OCI-LY7 (cell line): ENCODE results near the gene SUPT4H1.

Source experiments
- CTCF ChIP-seq: fragments of 200-600 bp; sonication (generic); conservative IDR thresholded peaks from 2 replicates; pipeline ENCODE4 v1.5.1; 2014; ENCODE audit warnings: mild to moderate bottlenecking, antibody characterized with exemption, low read length, moderate library complexity, mixed read lengths
- EZH2phosphoT487 ChIP-seq: fragments of 200-600 bp; sonication (generic); IDR thresholded peaks from 2 replicates; pipeline ENCODE4 v1.6.1; 2018; ENCODE audit warnings: low read depth, borderline replicate concordance, mild to moderate bottlenecking, mixed run types, antibody characterized with exemption, low read length, moderate library complexity, mixed read lengths

- TF ChIP-seq CTCF (no peak), EZH2phosphoT487 (no peak)
Observed at GRCh38 chr17:58394534-58395223, 42.7 kb upstream of the SUPT4H1 start.
